HepG2 (cell line): Measurements from ENCODE around the gene KSR1. TPM values are rescaled to one million over a fixed set of nuclear protein-coding genes. Genes with fewer than 3 reads are reported as not detected.

ENCODE experiments used
- ATAC-seq: fragments of 200-7000 bp; cut with Tn5 transposase; 3 replicates; pipeline ENCODE4 v1.9.1; 2020; ENCODE audit warnings: mild to moderate bottlenecking, moderate library complexity
- BruUV-seq: library from RNA; stranded (reverse); fragments of 400-500 nt; replicated peaks from 2 replicates; lab custom pipeline; 2021; lab: Mats Ljungman, UMichigan
- CTCF ChIA-PET: fragments of 300-600 bp; formaldehyde crosslinking; extraction: SDS; loops from one replicate; lab custom pipeline; 2021; ENCODE audit warnings: low total read pairs, inconsistent platforms, low intra/inter-chr PET ratio; lab: Yijun Ruan, JAX
- POLR2A ChIA-PET: fragments of 350-600 bp; sonication (Branson Sonifier 250); formaldehyde crosslinking; loops from one replicate; lab custom pipeline; 2020; ENCODE audit warnings: antibody characterized with exemption, inconsistent platforms; lab: Yijun Ruan, JAX
- DNase-seq: peaks from one replicate; pipeline ENCODE4 v3.0.0-alpha.2; 2015; ENCODE audit warnings: low spot score
- FAIRE-seq: peaks from 3 replicates; lab custom pipeline; 2011; peaks lifted over from hg19 to GRCh38; lab: Jason Lieb, UNC
- H2AFZ ChIP-seq: one replicate; pipeline ENCODE4 v1.6.1; 2011; ENCODE audit warnings: low read length, inconsistent platforms
- H3K27ac ChIP-seq: fragments of 300-600 bp; 3 replicates; pipeline ENCODE4 v1.8.0; 2011; ENCODE audit warnings: mixed run types, mild to moderate bottlenecking, mixed read lengths, low read length, inconsistent platforms; ENCODE audit not compliant: insufficient read depth; ENCODE audit errors: extremely low read length
- H3K27me3 ChIP-seq, 2 experiments: fragments of 200-600 bp in 1 of 2; 2 replicates in 1 of 2; 3 replicates in 1 of 2; pipeline versions ENCODE4 v1.6.0 to v1.8.0; 2011; ENCODE audit warnings: low read length in 2 of 2, mild to moderate bottlenecking in 2 of 2, moderate library complexity in 2 of 2, inconsistent platforms in 1 of 2; ENCODE audit not compliant: insufficient read depth in 2 of 2, control insufficient read depth in 1 of 2
- H3K36me3 ChIP-seq, 2 experiments: fragments of 200-600 bp in 1 of 2; replicated peaks in 1 of 2; 2 replicates in 1 of 2; 3 replicates in 1 of 2; pipeline versions ENCODE4 v1.5.1 to v1.8.0; 2011; ENCODE audit warnings: low read length in 2 of 2, inconsistent platforms in 1 of 2; ENCODE audit not compliant: insufficient read depth in 2 of 2, control insufficient read depth in 1 of 2
- H3K4me1 ChIP-seq: 2 replicates; pipeline ENCODE4 v1.5.1; 2012; ENCODE audit warnings: low read length, inconsistent platforms; ENCODE audit not compliant: insufficient read depth
- H3K4me2 ChIP-seq: 2 replicates; pipeline ENCODE4 v1.6.0; 2011; ENCODE audit warnings: low read depth, low read length, inconsistent platforms
- H3K4me3 ChIP-seq, 3 experiments: fragments of 200-600 bp in 1 of 3; sonication (generic), shearing (Covaris generic) in 1 of 3; replicated peaks in 1 of 3; 2 replicates each; pipeline ENCODE4 v1.5.1; 2011 to 2016; ENCODE audit warnings: low read length in 3 of 3, inconsistent platforms in 2 of 3, low read depth in 2 of 3, mild to moderate bottlenecking in 2 of 3, control low read depth in 1 of 3, mixed read lengths in 1 of 3; ENCODE audit not compliant: insufficient read depth in 1 of 3
- H3K79me2 ChIP-seq: one replicate; pipeline ENCODE4 v1.6.1; 2011; ENCODE audit warnings: low read length, inconsistent platforms; ENCODE audit not compliant: insufficient read depth
- H3K9ac ChIP-seq: 2 replicates; pipeline ENCODE4 v1.6.0; 2011; ENCODE audit warnings: mild to moderate bottlenecking, low read depth, low read length, inconsistent platforms; ENCODE audit not compliant: insufficient read depth
- H3K9me3 ChIP-seq: 2 replicates; pipeline ENCODE4 v1.5.1; 2012; ENCODE audit warnings: mild to moderate bottlenecking, low read length
- H4K20me1 ChIP-seq: 2 replicates; pipeline ENCODE4 v1.6.0; 2011; ENCODE audit warnings: inconsistent platforms, mild to moderate bottlenecking, low read length, moderate library complexity; ENCODE audit not compliant: insufficient read depth
- CENPX ChIP-seq: sonication (generic); formaldehyde crosslinking; IDR thresholded peaks from 2 replicates; pipeline ENCODE4 v1.9.0; 2021; ENCODE audit warnings: mild to moderate bottlenecking, missing genetic modification reagents, moderate library complexity
- HNF4A ChIP-seq: sonication (generic); formaldehyde crosslinking; IDR thresholded peaks from 2 replicates; pipeline ENCODE4 v1.4.0; 2020; ENCODE audit warnings: missing genetic modification reagents
- SAFB2 ChIP-seq: sonication (generic); formaldehyde crosslinking; IDR thresholded peaks from 2 replicates; pipeline ENCODE4 v1.5.1; 2020; ENCODE audit warnings: missing genetic modification reagents, low read depth, mild to moderate bottlenecking, borderline replicate concordance
- ZFP90 ChIP-seq: sonication (generic); formaldehyde crosslinking; IDR thresholded peaks from 2 replicates; pipeline ENCODE4 v1.8.0; 2022; ENCODE audit warnings: missing genetic modification reagents, mild to moderate bottlenecking, inconsistent platforms, borderline replicate concordance
- ZNF766 ChIP-seq: sonication (generic); formaldehyde crosslinking; IDR thresholded peaks from 2 replicates; pipeline ENCODE4 v1.5.0; 2020; ENCODE audit warnings: missing genetic modification reagents, borderline replicate concordance
- ZNF768 ChIP-seq: sonication (generic); formaldehyde crosslinking; IDR thresholded peaks from 2 replicates; pipeline ENCODE4 v1.4.0; 2020; ENCODE audit warnings: missing genetic modification reagents
- ZSCAN12 ChIP-seq: sonication (generic); formaldehyde crosslinking; IDR thresholded peaks from 2 replicates; pipeline ENCODE4 v1.9.0; 2021; ENCODE audit warnings: mild to moderate bottlenecking, missing genetic modification reagents
- WGBS: methylation state at CpG from one replicate; pipeline ENCODE4 v1.1.6; 2017; ENCODE audit warnings: low lambda C conversion rate; 5-methylcytosine and 5-hydroxymethylcytosine counted together
- in situ Hi-C: cut with HindIII; loops from 2 replicates; pipeline ENCODE4 v1.10.0; 2017; ENCODE audit warnings: low pct_unique_long_range_greater_than_20kb; ENCODE audit not compliant: extremely low pct_ligation_motif_present
- intact Hi-C: fragments of 100-400 bp; cut with micrococcal nuclease; formaldehyde crosslinking; loops from one replicate; pipeline ENCODE4 v1.10.0; 2022; ENCODE audit not compliant: unreplicated experiment
- polyA plus RNA-seq, 8 experiments: library from polyadenylated mRNA; depleted of rRNA in 3 of 8; stranded (reverse) in 7 of 8; unstranded in 1 of 8; fragments of >200 nt; fragmentation: Illumina TruSeq in 4 of 8; extraction: Trizol in 4 of 8; gene quantifications; 2 replicates each; pipeline versions ENCODE4 v1.2.1 to v1.2.3, GENCODE V29; 2011 to 2016; ENCODE audit warnings: low read depth in 4 of 8, missing spikeins in 1 of 8, mixed read lengths in 1 of 8; ENCODE audit not compliant: insufficient read depth in 1 of 8
- total RNA-seq, 5 experiments: library from RNA; depleted of rRNA; stranded (reverse); fragments of >200 nt; fragmentation: Illumina TruSeq; extraction: Trizol; gene quantifications; 2 replicates each; pipeline ENCODE4 v1.2.3, GENCODE V29; 2016; ENCODE audit warnings: low read depth in 1 of 5
- TF ChIP-seq, protein P1 (sequence below): sonication (generic); formaldehyde crosslinking; IDR thresholded peaks from 2 replicates; pipeline ENCODE4 v1.4.0; 2020; ENCODE audit warnings: missing genetic modification reagents, borderline replicate concordance
- TF ChIP-seq, protein P2 (sequence below): sonication (generic); formaldehyde crosslinking; IDR thresholded peaks from 2 replicates; pipeline ENCODE4 v1.5.0; 2020; ENCODE audit warnings: missing genetic modification reagents

The KSR1 gene
- total and polyA plus RNA-seq, 2 of the 13 experiments (the other 11 are each of a cell fraction or from before 2014, with no cell fraction given): 10.1 to 16.6 TPM

DNA sequence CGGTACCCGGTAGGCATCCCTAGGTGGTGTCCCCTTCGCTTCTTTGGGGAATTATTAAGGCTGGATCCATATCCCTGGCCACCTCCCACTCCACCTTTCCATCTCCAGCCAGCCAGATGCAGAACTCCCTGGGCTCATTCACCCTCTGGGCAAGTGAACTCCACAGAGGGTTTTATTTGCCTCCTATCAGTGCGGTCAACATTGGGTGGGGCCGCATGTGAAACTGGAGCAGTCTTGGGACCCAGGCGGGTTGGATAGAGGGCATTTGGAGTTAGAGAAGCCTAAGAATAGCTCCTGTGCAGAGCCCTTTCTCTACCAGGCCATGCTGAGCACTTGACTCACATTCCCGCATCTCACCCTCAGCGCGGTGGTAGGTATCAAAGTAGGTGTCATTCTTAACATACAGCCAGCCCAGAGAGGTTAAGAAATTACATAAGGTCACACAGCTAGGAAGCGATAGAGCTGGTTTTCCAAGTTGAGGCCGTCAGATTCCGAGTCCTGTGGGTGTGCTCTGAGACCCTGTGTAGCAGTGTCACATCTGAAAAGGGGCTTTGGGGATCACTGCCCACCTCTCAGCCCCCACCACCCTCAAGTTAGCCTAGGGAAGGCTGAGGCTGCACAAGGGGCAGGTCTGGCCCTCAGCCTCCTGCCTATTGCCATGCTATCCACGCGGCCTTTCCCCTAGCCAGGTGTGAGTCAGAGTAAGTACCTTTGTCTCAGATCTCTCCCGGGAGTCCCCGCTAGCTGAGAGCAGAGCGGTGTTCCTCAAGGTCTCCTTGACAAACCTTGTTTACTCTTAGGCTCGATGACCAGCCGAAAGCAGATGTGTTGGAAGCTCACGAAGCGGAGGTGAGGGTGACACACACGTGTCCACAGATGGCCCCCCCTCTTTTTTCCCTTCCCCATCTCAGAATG is 147.9 kb downstream of the KSR1 start:
- no peaks in the 10 kb centered on the region for H3K79me2 ChIP-seq
- no peak for TF ChIP-seq ZNF766 (CRISPR knock-in tag)
- no peak for TF ChIP-seq SAFB2
- peak; percentile 27 for TF ChIP-seq ZNF768 (CRISPR knock-in tag)
- no peaks in the 10 kb centered on the region for H3K27me3 ChIP-seq
- DNase-seq (no peak), FAIRE-seq (no peak), ATAC-seq (no peak)
- no peak overlapping the region for H3K27ac ChIP-seq
- no peak overlapping the region for H3K4me3 ChIP-seq
- H3K9me3 ChIP-seq: no peaks in the 10 kb centered on the region
- in situ Hi-C loops (no loop called here), intact Hi-C loops (loop anchor here (1.0 to 10.0 kb wide), 5 partner anchors 47 to 369 kb away; no protein-coding TSS in a partner anchor)
- WGBS: 97% methylated on average over 17 of the region's 22 CpGs
- POLR2A ChIA-PET: no interaction called here
- no TSS peak for BruUV-seq
- CTCF ChIA-PET: interaction anchor here (0.6 to 5.3 kb wide), 4 partner anchors 35 to 224 kb away, joined by 3 to 66 read pairs (median 38); no protein-coding TSS in a partner anchor
- no peak overlapping the region for H3K9ac ChIP-seq
- H3K4me1 ChIP-seq: no peaks in the 10 kb centered on the region
- no peak overlapping the region for H3K4me2 ChIP-seq
- H3K36me3 ChIP-seq: peaks cover 28 to 48% of the 10 kb centered on the region in 2 experiments
- H4K20me1 ChIP-seq: peaks cover 4% of the 10 kb centered on the region; the same call in 1 of the 2 replicates
- H2AFZ ChIP-seq: no peak overlapping the region

DNA sequence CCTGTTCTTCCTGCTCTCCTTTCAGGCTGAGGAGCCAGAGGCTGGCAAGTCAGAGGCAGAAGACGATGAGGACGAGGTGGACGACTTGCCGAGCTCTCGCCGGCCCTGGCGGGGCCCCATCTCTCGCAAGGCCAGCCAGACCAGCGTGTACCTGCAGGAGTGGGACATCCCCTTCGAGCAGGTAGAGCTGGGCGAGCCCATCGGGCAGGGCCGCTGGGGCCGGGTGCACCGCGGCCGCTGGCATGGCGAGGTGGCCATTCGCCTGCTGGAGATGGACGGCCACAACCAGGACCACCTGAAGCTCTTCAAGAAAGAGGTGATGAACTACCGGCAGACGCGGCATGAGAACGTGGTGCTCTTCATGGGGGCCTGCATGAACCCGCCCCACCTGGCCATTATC is 149.2 kb downstream of the KSR1 start:
- CTCF ChIA-PET: no interaction called here
- POLR2A ChIA-PET: no interaction called here
- WGBS: 99% methylated on average over 18 of the region's 25 CpGs
- TF ChIP-seq, protein P1, sequence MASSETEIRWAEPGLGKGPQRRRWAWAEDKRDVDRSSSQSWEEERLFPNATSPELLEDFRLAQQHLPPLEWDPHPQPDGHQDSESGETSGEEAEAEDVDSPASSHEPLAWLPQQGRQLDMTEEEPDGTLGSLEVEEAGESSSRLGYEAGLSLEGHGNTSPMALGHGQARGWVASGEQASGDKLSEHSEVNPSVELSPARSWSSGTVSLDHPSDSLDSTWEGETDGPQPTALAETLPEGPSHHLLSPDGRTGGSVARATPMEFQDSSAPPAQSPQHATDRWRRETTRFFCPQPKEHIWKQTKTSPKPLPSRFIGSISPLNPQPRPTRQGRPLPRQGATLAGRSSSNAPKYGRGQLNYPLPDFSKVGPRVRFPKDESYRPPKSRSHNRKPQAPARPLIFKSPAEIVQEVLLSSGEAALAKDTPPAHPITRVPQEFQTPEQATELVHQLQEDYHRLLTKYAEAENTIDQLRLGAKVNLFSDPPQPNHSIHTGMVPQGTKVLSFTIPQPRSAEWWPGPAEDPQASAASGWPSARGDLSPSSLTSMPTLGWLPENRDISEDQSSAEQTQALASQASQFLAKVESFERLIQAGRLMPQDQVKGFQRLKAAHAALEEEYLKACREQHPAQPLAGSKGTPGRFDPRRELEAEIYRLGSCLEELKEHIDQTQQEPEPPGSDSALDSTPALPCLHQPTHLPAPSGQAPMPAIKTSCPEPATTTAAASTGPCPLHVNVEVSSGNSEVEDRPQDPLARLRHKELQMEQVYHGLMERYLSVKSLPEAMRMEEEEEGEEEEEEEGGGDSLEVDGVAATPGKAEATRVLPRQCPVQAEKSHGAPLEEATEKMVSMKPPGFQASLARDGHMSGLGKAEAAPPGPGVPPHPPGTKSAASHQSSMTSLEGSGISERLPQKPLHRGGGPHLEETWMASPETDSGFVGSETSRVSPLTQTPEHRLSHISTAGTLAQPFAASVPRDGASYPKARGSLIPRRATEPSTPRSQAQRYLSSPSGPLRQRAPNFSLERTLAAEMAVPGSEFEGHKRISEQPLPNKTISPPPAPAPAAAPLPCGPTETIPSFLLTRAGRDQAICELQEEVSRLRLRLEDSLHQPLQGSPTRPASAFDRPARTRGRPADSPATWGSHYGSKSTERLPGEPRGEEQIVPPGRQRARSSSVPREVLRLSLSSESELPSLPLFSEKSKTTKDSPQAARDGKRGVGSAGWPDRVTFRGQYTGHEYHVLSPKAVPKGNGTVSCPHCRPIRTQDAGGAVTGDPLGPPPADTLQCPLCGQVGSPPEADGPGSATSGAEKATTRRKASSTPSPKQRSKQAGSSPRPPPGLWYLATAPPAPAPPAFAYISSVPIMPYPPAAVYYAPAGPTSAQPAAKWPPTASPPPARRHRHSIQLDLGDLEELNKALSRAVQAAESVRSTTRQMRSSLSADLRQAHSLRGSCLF (CRISPR knock-in tag): no peak
- TF ChIP-seq, protein P2, sequence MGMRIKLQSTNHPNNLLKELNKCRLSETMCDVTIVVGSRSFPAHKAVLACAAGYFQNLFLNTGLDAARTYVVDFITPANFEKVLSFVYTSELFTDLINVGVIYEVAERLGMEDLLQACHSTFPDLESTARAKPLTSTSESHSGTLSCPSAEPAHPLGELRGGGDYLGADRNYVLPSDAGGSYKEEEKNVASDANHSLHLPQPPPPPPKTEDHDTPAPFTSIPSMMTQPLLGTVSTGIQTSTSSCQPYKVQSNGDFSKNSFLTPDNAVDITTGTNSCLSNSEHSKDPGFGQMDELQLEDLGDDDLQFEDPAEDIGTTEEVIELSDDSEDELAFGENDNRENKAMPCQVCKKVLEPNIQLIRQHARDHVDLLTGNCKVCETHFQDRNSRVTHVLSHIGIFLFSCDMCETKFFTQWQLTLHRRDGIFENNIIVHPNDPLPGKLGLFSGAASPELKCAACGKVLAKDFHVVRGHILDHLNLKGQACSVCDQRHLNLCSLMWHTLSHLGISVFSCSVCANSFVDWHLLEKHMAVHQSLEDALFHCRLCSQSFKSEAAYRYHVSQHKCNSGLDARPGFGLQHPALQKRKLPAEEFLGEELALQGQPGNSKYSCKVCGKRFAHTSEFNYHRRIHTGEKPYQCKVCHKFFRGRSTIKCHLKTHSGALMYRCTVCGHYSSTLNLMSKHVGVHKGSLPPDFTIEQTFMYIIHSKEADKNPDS (CRISPR knock-in tag): no peak
- no peak for TF ChIP-seq ZSCAN12 (CRISPR knock-in tag)
- no peak for TF ChIP-seq HNF4A (CRISPR knock-in tag)
- no peak for TF ChIP-seq ZFP90
- no peak for TF ChIP-seq CENPX (CRISPR knock-in tag)

More for the DNA sequence above, 149.2 kb downstream of the KSR1 start:
- no peaks in the 10 kb centered on the region for H3K4me1 ChIP-seq
- no peaks in the 10 kb centered on the region for H3K79me2 ChIP-seq
- H2AFZ ChIP-seq: no peak overlapping the region
- no peak overlapping the region for H3K27ac ChIP-seq
- no peak overlapping the region for H3K4me3 ChIP-seq
- H3K27me3 ChIP-seq: no peaks in the 10 kb centered on the region
- BruUV-seq: no TSS peak
- H4K20me1 ChIP-seq: peaks cover 4% of the 10 kb centered on the region; the same call in 1 of the 2 replicates
- no peak for ATAC-seq
- peaks cover 33 to 57% of the 10 kb centered on the region in 2 experiments for H3K36me3 ChIP-seq
- no peak overlapping the region for H3K9ac ChIP-seq
- in situ Hi-C loops: loop anchor here (5.0 kb wide), 1 partner anchor 47 kb away; no protein-coding TSS in a partner anchor
- FAIRE-seq: no peak
- DNase-seq: no peak
- no peak overlapping the region for H3K4me2 ChIP-seq
- no peaks in the 10 kb centered on the region for H3K9me3 ChIP-seq
- intact Hi-C loops: loop anchor here (10.0 kb wide), 2 partner anchors 251 to 371 kb away; no protein-coding TSS in a partner anchor
